GM21423 (cell line): ENCODE data around the gene TENM4.

ENCODE experiments used
- ATAC-seq: cut with Tn5 transposase; IDR thresholded peaks from one replicate; pipeline ENCODE4 v1.9.1; 2021; ENCODE audit warnings: mild to moderate bottlenecking, moderate library complexity; ENCODE audit not compliant: unreplicated experiment

TENM4 gene

GRCh38 chr11:78878631-78879030 is 562.2 kb downstream of the TENM4 start:
- no peak for ATAC-seq

- ATAC-seq, result no peak
Measured at GRCh38 chr11:78876676-78877075, 564.2 kb downstream of the TENM4 start.

- ATAC-seq, result no peak
Measured at GRCh38 chr11:78870655-78871054, 570.2 kb downstream of the TENM4 start.

GRCh38 chr11:78869293-78869692 is 571.5 kb downstream of the TENM4 start:
- no peak for ATAC-seq

- ATAC-seq, result no peak
Measured at GRCh38 chr11:78868563-78868962, 572.3 kb downstream of the TENM4 start.

- no peak for ATAC-seq
Measured at GRCh38 chr11:78860720-78861422, 580.0 kb downstream of the TENM4 start.

- no peak for ATAC-seq
Measured at GRCh38 chr11:78857688-78858087, 583.1 kb downstream of the TENM4 start.

GRCh38 chr11:78856211-78856610 is 584.6 kb downstream of the TENM4 start:
- no peak for ATAC-seq

- no peak for ATAC-seq
Measured at GRCh38 chr11:78855116-78855515, 585.7 kb downstream of the TENM4 start.

- no peak for ATAC-seq
Measured at GRCh38 chr11:78853521-78853920, 587.3 kb downstream of the TENM4 start.

- no peak for ATAC-seq
Measured at GRCh38 chr11:78851878-78852586, 588.8 kb downstream of the TENM4 start.

GRCh38 chr11:78850078-78850477 is 590.8 kb downstream of the TENM4 start:
- no peak for ATAC-seq

- no peak for ATAC-seq
Measured at GRCh38 chr11:78846269-78846668, 594.6 kb downstream of the TENM4 start.

GRCh38 chr11:78845496-78845895 is 595.3 kb downstream of the TENM4 start:
- ATAC-seq, result no peak

- ATAC-seq, result no peak
Measured at GRCh38 chr11:78841456-78842060, 599.3 kb downstream of the TENM4 start.

- ATAC-seq, result no peak
Measured at GRCh38 chr11:78840623-78841022, 600.2 kb downstream of the TENM4 start.

GRCh38 chr11:78840200-78840599 is 600.6 kb downstream of the TENM4 start:
- ATAC-seq, result no peak

- ATAC-seq, result no peak
Measured at GRCh38 chr11:78838417-78838816, 602.4 kb downstream of the TENM4 start.

GRCh38 chr11:78835646-78836045 is 605.2 kb downstream of the TENM4 start:
- no peak for ATAC-seq

GRCh38 chr11:78834886-78835285 is 605.9 kb downstream of the TENM4 start:
- no peak for ATAC-seq

GRCh38 chr11:78833237-78833636 is 607.6 kb downstream of the TENM4 start:
- no peak for ATAC-seq
